Measurements from ENCODE around the gene DNM3.
A peak's percentile ranks its signal among the peaks of the same experiment; 100 is the strongest.
"Not testable (repeated sequence)": the region's sequence is repeated elsewhere in the genome, so short reads cannot be mapped to it uniquely, and the experiment has no call there.

The DNM3 gene

DNA sequence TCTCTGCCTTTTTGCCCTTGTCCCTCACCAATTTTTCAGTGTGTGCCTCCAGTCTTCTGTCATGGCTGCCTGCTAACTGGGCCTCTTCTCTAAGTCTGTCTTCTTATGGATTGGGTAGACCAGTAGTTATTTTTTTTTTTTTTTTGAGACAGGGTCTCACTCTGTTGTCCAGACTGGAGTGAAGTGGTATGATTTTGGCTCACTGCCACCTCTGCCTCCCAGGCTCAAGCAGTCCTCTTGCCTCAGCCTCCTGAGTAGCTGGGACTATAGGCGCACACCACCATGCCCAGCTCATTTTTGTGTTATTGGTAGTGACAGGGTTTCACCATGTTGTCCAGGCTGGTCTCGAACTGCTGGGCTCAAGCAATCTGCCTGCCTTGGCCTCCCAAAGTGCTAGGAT lies 41.6 kb upstream of the DNM3 start:
- TF ChIP-seq ZNF121 (tag by site-specific recombination; IDR thresholded peaks at IDR 0.05), result 0 out of 2 replicates have a peak, but pooled peaks have one; percentile 18
- ChIA-PET POLR2A (interaction anchor here (3.9 kb wide), 1 partner anchor 42 kb away, joined by 13 read pairs; the partner anchor contains the start of gene DNM3), CTCF (interaction anchor here (0.5 to 11.4 kb wide), 10 partner anchors 11 to 327 kb away, joined by 3 to 378 read pairs (median 6); no protein-coding TSS in a partner anchor)
- H3K36me3 ChIP-seq (ENCODE audit: control insufficient read depth in 2 of 2, insufficient read depth in 1 of 2, low read length in 2 of 2), result peaks cover 7 to 35% of the 10 kb centered on the region in 2 experiments; a peak in 2 of 3 replicates
- not testable (repeated sequence) for H3K4me1 ChIP-seq (ENCODE audit: control insufficient read depth, insufficient read depth, low read length); H3K9me3 ChIP-seq (ENCODE audit: control insufficient read depth, insufficient read depth, low read depth, low read length); H3K4me3 ChIP-seq (ENCODE audit: low read depth, low read length); H3K27ac ChIP-seq (ENCODE audit: extremely low read depth, low read depth, low read length)

DNA sequence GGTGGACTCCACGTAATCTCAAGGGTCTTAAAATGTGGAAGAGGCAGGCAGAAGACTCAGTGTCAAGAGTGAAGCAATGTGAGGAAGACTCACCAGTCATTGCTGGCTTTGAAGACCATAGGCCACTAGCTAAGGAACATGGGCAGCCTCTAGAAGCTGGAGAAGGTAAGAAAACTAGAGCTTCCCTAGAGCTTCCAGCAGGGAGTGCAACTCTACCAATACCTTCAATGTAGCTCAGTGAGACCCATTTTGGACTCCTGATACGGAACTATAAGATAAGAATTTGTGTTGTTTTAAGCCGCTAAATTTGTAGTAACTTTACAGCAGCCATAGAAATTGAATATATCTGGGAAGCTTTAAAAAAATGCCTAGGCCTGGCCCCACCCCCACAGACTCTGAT lies 41.0 kb upstream of the DNM3 start:
- H3K4me3 ChIP-seq (ENCODE audit: low read depth, low read length), result no peak overlapping the region
- H3K36me3 ChIP-seq (ENCODE audit: control insufficient read depth in 2 of 2, insufficient read depth in 1 of 2, low read length in 2 of 2), result peaks cover 3 to 29% of the 10 kb centered on the region in 2 experiments; a peak in 1 of 3 replicates
- no peaks in the 10 kb centered on the region for H3K4me1 ChIP-seq (ENCODE audit: control insufficient read depth, insufficient read depth, low read length)
- H3K27ac ChIP-seq (ENCODE audit: extremely low read depth, low read depth, low read length), result no peak overlapping the region
- ChIA-PET POLR2A (interaction anchor here (1.1 to 3.9 kb wide), 3 partner anchors 18 to 183 kb away, joined by 3 to 13 read pairs (median 4); partner anchors contain the start of genes DNM3 and METTL13), CTCF (interaction anchor here (0.5 to 11.4 kb wide), 27 partner anchors 8 to 326 kb away, joined by 3 to 378 read pairs (median 4); partner anchors contain the start of gene DNM3)
- no peaks in the 10 kb centered on the region for H3K9me3 ChIP-seq (ENCODE audit: control insufficient read depth, insufficient read depth, low read depth, low read length)
- TF ChIP-seq ZNF585B (tag by site-specific recombination; IDR thresholded peaks at IDR 0.05) (peak; percentile 24; the same call in 1 of the 2 replicates), ZNF26 (tag by site-specific recombination; IDR thresholded peaks at IDR 0.05) (no peak), ZNF514 (tag by site-specific recombination; IDR thresholded peaks at IDR 0.05) (no peak), ZFHX2 (tag by site-specific recombination; conservative IDR thresholded peaks at IDR 0.05) (no peak), ZNF654 (tag by site-specific recombination; IDR thresholded peaks at IDR 0.05; ENCODE audit: low read depth) (0 out of 2 replicates have a peak, but pooled peaks have one; percentile 7)
- TF ChIP-seq, protein P1, sequence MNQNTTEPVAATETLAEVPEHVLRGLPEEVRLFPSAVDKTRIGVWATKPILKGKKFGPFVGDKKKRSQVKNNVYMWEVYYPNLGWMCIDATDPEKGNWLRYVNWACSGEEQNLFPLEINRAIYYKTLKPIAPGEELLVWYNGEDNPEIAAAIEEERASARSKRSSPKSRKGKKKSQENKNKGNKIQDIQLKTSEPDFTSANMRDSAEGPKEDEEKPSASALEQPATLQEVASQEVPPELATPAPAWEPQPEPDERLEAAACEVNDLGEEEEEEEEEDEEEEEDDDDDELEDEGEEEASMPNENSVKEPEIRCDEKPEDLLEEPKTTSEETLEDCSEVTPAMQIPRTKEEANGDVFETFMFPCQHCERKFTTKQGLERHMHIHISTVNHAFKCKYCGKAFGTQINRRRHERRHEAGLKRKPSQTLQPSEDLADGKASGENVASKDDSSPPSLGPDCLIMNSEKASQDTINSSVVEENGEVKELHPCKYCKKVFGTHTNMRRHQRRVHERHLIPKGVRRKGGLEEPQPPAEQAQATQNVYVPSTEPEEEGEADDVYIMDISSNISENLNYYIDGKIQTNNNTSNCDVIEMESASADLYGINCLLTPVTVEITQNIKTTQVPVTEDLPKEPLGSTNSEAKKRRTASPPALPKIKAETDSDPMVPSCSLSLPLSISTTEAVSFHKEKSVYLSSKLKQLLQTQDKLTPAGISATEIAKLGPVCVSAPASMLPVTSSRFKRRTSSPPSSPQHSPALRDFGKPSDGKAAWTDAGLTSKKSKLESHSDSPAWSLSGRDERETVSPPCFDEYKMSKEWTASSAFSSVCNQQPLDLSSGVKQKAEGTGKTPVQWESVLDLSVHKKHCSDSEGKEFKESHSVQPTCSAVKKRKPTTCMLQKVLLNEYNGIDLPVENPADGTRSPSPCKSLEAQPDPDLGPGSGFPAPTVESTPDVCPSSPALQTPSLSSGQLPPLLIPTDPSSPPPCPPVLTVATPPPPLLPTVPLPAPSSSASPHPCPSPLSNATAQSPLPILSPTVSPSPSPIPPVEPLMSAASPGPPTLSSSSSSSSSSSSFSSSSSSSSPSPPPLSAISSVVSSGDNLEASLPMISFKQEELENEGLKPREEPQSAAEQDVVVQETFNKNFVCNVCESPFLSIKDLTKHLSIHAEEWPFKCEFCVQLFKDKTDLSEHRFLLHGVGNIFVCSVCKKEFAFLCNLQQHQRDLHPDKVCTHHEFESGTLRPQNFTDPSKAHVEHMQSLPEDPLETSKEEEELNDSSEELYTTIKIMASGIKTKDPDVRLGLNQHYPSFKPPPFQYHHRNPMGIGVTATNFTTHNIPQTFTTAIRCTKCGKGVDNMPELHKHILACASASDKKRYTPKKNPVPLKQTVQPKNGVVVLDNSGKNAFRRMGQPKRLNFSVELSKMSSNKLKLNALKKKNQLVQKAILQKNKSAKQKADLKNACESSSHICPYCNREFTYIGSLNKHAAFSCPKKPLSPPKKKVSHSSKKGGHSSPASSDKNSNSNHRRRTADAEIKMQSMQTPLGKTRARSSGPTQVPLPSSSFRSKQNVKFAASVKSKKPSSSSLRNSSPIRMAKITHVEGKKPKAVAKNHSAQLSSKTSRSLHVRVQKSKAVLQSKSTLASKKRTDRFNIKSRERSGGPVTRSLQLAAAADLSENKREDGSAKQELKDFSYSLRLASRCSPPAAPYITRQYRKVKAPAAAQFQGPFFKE (tag by site-specific recombination; IDR thresholded peaks at IDR 0.05; ENCODE audit: borderline replicate concordance), result no peak

DNA sequence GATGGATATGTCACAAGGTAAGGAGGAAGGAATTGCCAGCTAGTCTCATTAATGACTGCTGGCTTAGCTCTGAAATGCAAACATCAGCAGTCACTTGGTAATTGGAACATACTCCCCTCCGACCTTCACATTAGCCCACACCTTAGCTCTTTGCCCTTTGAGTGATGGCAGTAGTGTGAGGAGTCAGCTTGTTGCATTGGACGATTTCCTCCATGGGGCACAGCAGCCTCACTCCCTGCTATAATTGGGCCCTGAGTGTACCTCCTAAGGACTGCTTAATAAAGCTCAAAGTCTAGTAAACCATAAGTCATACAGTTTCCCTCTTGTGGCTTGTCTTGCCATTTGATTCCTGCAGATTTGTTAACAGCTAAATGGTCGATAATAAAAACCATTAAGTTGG lies 40.4 kb upstream of the DNM3 start:
- no peak for TF ChIP-seq ZNF416 (tag by site-specific recombination; IDR thresholded peaks at IDR 0.05)
- no peak for TF ChIP-seq OSR2 (tag by site-specific recombination; IDR thresholded peaks at IDR 0.05)
- TF ChIP-seq ZNF654 (tag by site-specific recombination; IDR thresholded peaks at IDR 0.05; ENCODE audit: low read depth), result no peak
- no peak for TF ChIP-seq SP7 (tag by site-specific recombination; IDR thresholded peaks at IDR 0.05)
- no peak for TF ChIP-seq ZNF311 (tag by site-specific recombination; IDR thresholded peaks at IDR 0.05; ENCODE audit: borderline replicate concordance)
- TF ChIP-seq ZNF266 (tag by site-specific recombination; IDR thresholded peaks at IDR 0.05; ENCODE audit: low read depth), result no peak
- TF ChIP-seq YY1 (tag by site-specific recombination; IDR thresholded peaks at IDR 0.05), result no peak
- no peak for TF ChIP-seq ZNF391 (tag by site-specific recombination; IDR thresholded peaks at IDR 0.05; ENCODE audit: borderline replicate concordance, low read depth)
- no peak for TF ChIP-seq ZSCAN23 (tag by site-specific recombination; IDR thresholded peaks at IDR 0.05)
- TF ChIP-seq, protein P2, sequence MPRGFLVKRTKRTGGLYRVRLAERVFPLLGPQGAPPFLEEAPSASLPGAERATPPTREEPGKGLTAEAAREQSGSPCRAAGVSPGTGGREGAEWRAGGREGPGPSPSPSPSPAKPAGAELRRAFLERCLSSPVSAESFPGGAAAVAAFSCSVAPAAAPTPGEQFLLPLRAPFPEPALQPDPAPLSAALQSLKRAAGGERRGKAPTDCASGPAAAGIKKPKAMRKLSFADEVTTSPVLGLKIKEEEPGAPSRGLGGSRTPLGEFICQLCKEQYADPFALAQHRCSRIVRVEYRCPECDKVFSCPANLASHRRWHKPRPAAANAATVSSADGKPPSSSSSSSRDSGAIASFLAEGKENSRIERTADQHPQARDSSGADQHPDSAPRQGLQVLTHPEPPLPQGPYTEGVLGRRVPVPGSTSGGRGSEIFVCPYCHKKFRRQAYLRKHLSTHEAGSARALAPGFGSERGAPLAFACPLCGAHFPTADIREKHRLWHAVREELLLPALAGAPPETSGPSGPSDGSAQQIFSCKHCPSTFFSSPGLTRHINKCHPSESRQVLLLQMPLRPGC (tag by site-specific recombination; IDR thresholded peaks at IDR 0.05), result no peak
- ChIA-PET CTCF (interaction anchor here (0.7 to 11.4 kb wide), 27 partner anchors 8 to 204 kb away, joined by 3 to 378 read pairs (median 4); partner anchors contain the start of gene DNM3), POLR2A (interaction anchor here (0.7 to 3.9 kb wide), 4 partner anchors 19 to 183 kb away, joined by 3 to 13 read pairs (median 4); partner anchors contain the start of genes DNM3 and METTL13)
- H3K4me1 ChIP-seq (ENCODE audit: control insufficient read depth, insufficient read depth, low read length), result no peaks in the 10 kb centered on the region
- H3K9me3 ChIP-seq (ENCODE audit: control insufficient read depth, insufficient read depth, low read depth, low read length), result no peaks in the 10 kb centered on the region
- peaks cover 0 to 24% of the 10 kb centered on the region in 2 experiments; a peak in 1 of 3 replicates for H3K36me3 ChIP-seq (ENCODE audit: control insufficient read depth in 2 of 2, insufficient read depth in 1 of 2, low read length in 2 of 2)
- no peak overlapping the region for H3K27ac ChIP-seq (ENCODE audit: extremely low read depth, low read depth, low read length)
- H3K4me3 ChIP-seq (ENCODE audit: low read depth, low read length), result no peak overlapping the region
